Naive thymus-derived CD4-positive, alpha-beta T cell (primary cell): ENCODE results near the gene PTH. TPM values are rescaled to one million over a fixed set of nuclear protein-coding genes. Genes with fewer than 3 reads are reported as not detected.

Experiments
- ATAC-seq: fragments of 150-1000 bp; cut with Tn5 transposase; 2 replicates; pipeline ENCODE4 v1.10.0; 2021; ENCODE audit warnings: mild to moderate bottlenecking, moderate library complexity
- CTCF ChIA-PET: fragments of 350-600 bp; sonication (Branson Sonifier 250); formaldehyde crosslinking; loops from one replicate; lab custom pipeline; 2021; ENCODE audit warnings: antibody characterized with exemption; lab: Charles Lee
- POLR2A ChIA-PET: fragments of 350-600 bp; sonication (Branson Sonifier 250); formaldehyde crosslinking; loops from one replicate; lab custom pipeline; 2021; ENCODE audit warnings: antibody characterized with exemption, inconsistent platforms; lab: Charles Lee
- DNase-seq, 9 donors: peaks; one replicate each; pipeline versions ENCODE4 v3.0.0 to v3.0.0-alpha.2; 2020 to 2022; ENCODE audit warnings: mixed read lengths in 1 of 9
- H3K27ac ChIP-seq: one replicate; pipeline ENCODE4 v1.7.0; 2013; ENCODE audit warnings: mild to moderate bottlenecking, low read depth, low read length, moderate library complexity
- H3K27me3 ChIP-seq, 2 donors: one replicate each; pipeline ENCODE4 v1.7.0; 2013; ENCODE audit warnings: low read length in 2 of 2, mild to moderate bottlenecking in 2 of 2, moderate library complexity in 2 of 2; ENCODE audit not compliant: control insufficient read depth in 2 of 2, insufficient read depth in 2 of 2
- H3K36me3 ChIP-seq, 3 experiments: 1 replicate in 2 of 3; 2 replicates in 1 of 3; pipeline ENCODE4 v1.7.0; 2013; ENCODE audit warnings: low read length in 3 of 3, mild to moderate bottlenecking in 3 of 3, moderate library complexity in 1 of 3; ENCODE audit not compliant: insufficient read depth in 3 of 3, control insufficient read depth in 2 of 3
- H3K4me1 ChIP-seq, 2 donors: one replicate each; pipeline ENCODE4 v1.7.0; 2013; ENCODE audit warnings: low read length in 2 of 2, mild to moderate bottlenecking in 2 of 2, moderate library complexity in 1 of 2; ENCODE audit not compliant: control insufficient read depth in 2 of 2, insufficient read depth in 2 of 2
- H3K4me3 ChIP-seq: 2 replicates; pipeline ENCODE4 v1.7.0; 2013; ENCODE audit warnings: mild to moderate bottlenecking, low read length
- H3K9me3 ChIP-seq, 3 experiments: 1 replicate in 2 of 3; 2 replicates in 1 of 3; pipeline ENCODE4 v1.7.0; 2013; ENCODE audit warnings: low read length in 3 of 3; ENCODE audit not compliant: control insufficient read depth in 2 of 3
- H3K27ac Mint-ChIP-seq, 9 donors: one replicate each; pipeline ENCODE4 v1.8.0; 2020 to 2022; ENCODE audit warnings: mixed read lengths in 9 of 9, mild to moderate bottlenecking in 8 of 9, moderate library complexity in 5 of 9, inconsistent platforms in 2 of 9
- H3K27me3 Mint-ChIP-seq, 5 donors: one replicate each; pipeline ENCODE4 v1.8.0; 2021 to 2022; ENCODE audit warnings: mixed read lengths in 5 of 5, mild to moderate bottlenecking in 1 of 5
- H3K36me3 Mint-ChIP-seq, 5 donors: one replicate each; pipeline ENCODE4 v1.8.0; 2020 to 2022; ENCODE audit warnings: mixed read lengths in 5 of 5, mild to moderate bottlenecking in 3 of 5, inconsistent platforms in 1 of 5
- H3K4me1 Mint-ChIP-seq, 7 donors: one replicate each; pipeline ENCODE4 v1.8.0; 2020 to 2022; ENCODE audit warnings: mixed read lengths in 7 of 7, mild to moderate bottlenecking in 3 of 7, inconsistent platforms in 1 of 7
- H3K4me3 Mint-ChIP-seq, 10 donors: one replicate each; pipeline ENCODE4 v1.8.0; 2020 to 2022; ENCODE audit warnings: mild to moderate bottlenecking in 10 of 10, mixed read lengths in 10 of 10, moderate library complexity in 6 of 10, inconsistent platforms in 2 of 10
- H3K9me3 Mint-ChIP-seq, 11 donors: one replicate each; pipeline ENCODE4 v1.8.0; 2020 to 2022; ENCODE audit warnings: mixed read lengths in 11 of 11, mild to moderate bottlenecking in 4 of 11, inconsistent platforms in 1 of 11, moderate library complexity in 1 of 11
- intact Hi-C, 2 donors: fragments of 100-400 bp; cut with micrococcal nuclease; formaldehyde crosslinking; loops; one replicate each; pipeline ENCODE4 v1.15.1; 2023
- polyA plus RNA-seq, 2 donors: library from polyadenylated mRNA; unstranded; fragments of 300-500 nt; fragmentation: Illumina TruSeq; gene quantifications; one replicate each; pipeline ENCODE4 v1.2.3, GENCODE V29; 2021
- total RNA-seq, 6 experiments: library from RNA in 5 of 6; stranded (reverse) in 5 of 6; gene quantifications; 1 replicate in 5 of 6; 2 replicates in 1 of 6; pipeline ENCODE4 v1.2.3 and lab custom pipeline; 2021 to 2026

Gene PTH
- total RNA-seq, result not detected
- not detected for polyA plus RNA-seq
- total RNA-seq (lab: John Stamatoyannopoulos, UW), result not detected

DNA sequence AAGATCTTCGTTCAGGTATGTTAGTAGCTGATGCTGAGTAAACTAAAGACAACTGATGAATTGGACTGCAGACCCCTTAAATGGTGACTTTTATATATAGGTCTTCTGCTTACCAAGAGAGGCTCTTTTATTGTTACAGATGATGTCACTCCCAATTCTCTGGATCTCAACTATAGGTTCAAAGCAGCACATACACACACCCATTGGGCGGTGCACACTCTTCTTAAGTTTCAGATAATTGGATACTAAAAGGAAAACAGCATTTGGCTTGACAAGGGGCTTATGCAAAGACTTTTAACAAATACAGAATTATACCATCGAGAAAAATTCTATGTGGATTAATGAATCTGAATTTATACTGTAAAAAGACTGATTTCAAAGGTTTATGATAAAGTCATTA is at the start of gene PTH:
TSS of gene PTH (minus strand) at position 69 of the 400 bp plus-strand sequence. CDS start 3,142 bp downstream, outside the sequence.
- Histone ChIP-seq H3K36me3 (no peaks in the 10 kb centered on the region), H3K4me1 (no peaks in the 10 kb centered on the region), H3K27ac (no peak within 1 kb of the TSS), H3K9me3 (no peaks in the 10 kb centered on the region), H3K4me3 (no peak within 1 kb of the TSS), H3K27me3 (no peaks in the 10 kb centered on the region)
- Mint-ChIP-seq H3K36me3 (no peaks in the 10 kb centered on the region), H3K9me3 (peaks cover 0 to 7% (median 0%) of the 10 kb centered on the region in 11 donors), H3K27ac (no peak within 1 kb of the TSS), H3K27me3 (peaks cover 22 to 35% (median 27%) of the 10 kb centered on the region in 5 donors), H3K4me3 (no peak within 1 kb of the TSS), H3K4me1 (no peaks in the 10 kb centered on the region)
- POLR2A ChIA-PET, result no interaction called here
- ATAC-seq (no peak), DNase-seq (no peak)
- intact Hi-C loops, result no loop called here
- CTCF ChIA-PET, result no interaction called here

GRCh38 chr11:13538044-13538443 is 42.2 kb upstream of the PTH start:
- H3K27me3 ChIP-seq, result no peaks in the 10 kb centered on the region
- Mint-ChIP-seq H3K27ac (no peak overlapping the region), H3K9me3 (peaks cover 0 to 65% (median 22%) of the 10 kb centered on the region in 11 donors), H3K36me3 (peaks cover 0 to 12% (median 10%) of the 10 kb centered on the region in 5 donors), H3K27me3 (peaks cover under 1 to 27% (median 6%) of the 10 kb centered on the region in 5 donors), H3K4me3 (no peak overlapping the region), H3K4me1 (no peaks in the 10 kb centered on the region)
- no peaks in the 10 kb centered on the region for H3K36me3 ChIP-seq
- CTCF ChIA-PET, result interaction anchor here (0.6 kb wide), 1 partner anchor 1911 kb away, joined by 3 read pairs; no protein-coding TSS in a partner anchor
- no peak overlapping the region for H3K4me3 ChIP-seq
- peaks cover 0 to 10% (median 0%) of the 10 kb centered on the region in 3 experiments for H3K9me3 ChIP-seq
- intact Hi-C loops, result no loop called here
- no peak overlapping the region for H3K27ac ChIP-seq
- POLR2A ChIA-PET, result no interaction called here
- no peak for DNase-seq
- ATAC-seq, result no peak
- no peaks in the 10 kb centered on the region for H3K4me1 ChIP-seq

DNA sequence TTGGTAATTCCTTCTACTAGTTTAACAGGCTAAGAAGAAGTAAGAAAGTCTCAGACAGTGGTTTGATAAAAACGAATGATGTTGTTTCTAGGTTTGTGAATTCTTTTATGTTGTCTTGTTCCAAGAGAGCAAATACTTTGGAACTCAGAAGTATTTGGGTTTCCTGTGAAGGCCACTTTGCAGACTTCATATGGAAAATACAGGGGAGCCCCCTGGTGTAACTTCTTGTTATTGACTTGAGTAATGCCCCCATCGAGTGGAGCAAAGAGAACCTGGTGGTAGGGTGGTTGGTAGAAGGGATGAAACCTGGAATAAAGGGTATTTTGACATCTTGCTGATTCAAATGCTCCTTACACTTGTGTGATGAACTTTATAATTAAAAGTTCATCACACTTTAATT is 40.0 kb upstream of the PTH start:
- no peak overlapping the region for H3K27ac ChIP-seq
- ATAC-seq (no peak), DNase-seq (no peak)
- H3K4me3 ChIP-seq, result no peak overlapping the region
- peaks cover 9 to 62% (median 26%) of the 10 kb centered on the region in 11 donors for H3K9me3 Mint-ChIP-seq
- ChIA-PET POLR2A (no interaction called here), CTCF (no interaction called here)
- H3K4me3 Mint-ChIP-seq, result no peak overlapping the region
- H3K27me3 Mint-ChIP-seq, result peaks cover 0 to 27% (median 10%) of the 10 kb centered on the region in 5 donors
- intact Hi-C loops, result no loop called here
- H3K36me3 ChIP-seq, result no peaks in the 10 kb centered on the region
- peaks cover 0 to 12% (median 9%) of the 10 kb centered on the region in 5 donors for H3K36me3 Mint-ChIP-seq
- no peaks in the 10 kb centered on the region for H3K4me1 Mint-ChIP-seq
- no peaks in the 10 kb centered on the region for H3K4me1 ChIP-seq
- no peak overlapping the region for H3K27ac Mint-ChIP-seq
- H3K27me3 ChIP-seq, result no peaks in the 10 kb centered on the region
- H3K9me3 ChIP-seq, result peaks cover 0 to 10% (median 0%) of the 10 kb centered on the region in 3 experiments

GRCh38 chr11:13534358-13534757 is 38.6 kb upstream of the PTH start:
- no peaks in the 10 kb centered on the region for H3K27me3 ChIP-seq
- Mint-ChIP-seq H3K9me3 (peaks cover 9 to 52% (median 26%) of the 10 kb centered on the region in 11 donors), H3K27me3 (peaks cover 0 to 20% (median 10%) of the 10 kb centered on the region in 5 donors), H3K36me3 (peaks cover 0 to 12% (median 9%) of the 10 kb centered on the region in 5 donors), H3K4me3 (no peak overlapping the region), H3K4me1 (no peaks in the 10 kb centered on the region), H3K27ac (no peak overlapping the region)
- ChIA-PET POLR2A (no interaction called here), CTCF (no interaction called here)
- H3K4me1 ChIP-seq, result no peaks in the 10 kb centered on the region
- H3K9me3 ChIP-seq, result peaks cover 0 to 10% (median 0%) of the 10 kb centered on the region in 3 experiments
- intact Hi-C loops, result no loop called here
- no peaks in the 10 kb centered on the region for H3K36me3 ChIP-seq
- ATAC-seq (no peak), DNase-seq (no peak)
- no peak overlapping the region for H3K27ac ChIP-seq
- no peak overlapping the region for H3K4me3 ChIP-seq

DNA sequence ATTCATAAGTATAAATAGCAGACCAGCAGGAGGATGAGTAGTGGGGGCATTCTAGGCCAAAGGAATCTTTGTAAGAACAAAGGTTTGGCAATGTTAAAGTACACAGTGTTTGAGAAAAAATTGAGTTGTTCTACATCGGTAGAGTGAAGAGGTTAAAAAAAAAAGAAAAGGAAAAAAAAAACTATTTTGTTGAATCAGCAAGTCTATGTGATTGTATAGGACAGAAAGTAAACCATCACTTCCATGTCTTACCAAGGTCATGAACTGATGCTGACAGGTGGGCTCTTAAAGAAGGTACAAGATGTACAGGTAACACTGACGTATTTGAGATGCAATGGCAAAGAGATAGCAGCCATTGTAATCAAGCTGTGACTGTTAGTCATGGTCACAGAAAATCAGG is 29.5 kb upstream of the PTH start:
- Histone ChIP-seq H3K27me3 (no peaks in the 10 kb centered on the region), H3K36me3 (no peaks in the 10 kb centered on the region), H3K4me1 (no peaks in the 10 kb centered on the region), H3K4me3 (no peak overlapping the region), H3K27ac (no peak overlapping the region), H3K9me3 (no peaks in the 10 kb centered on the region)
- Mint-ChIP-seq H3K9me3 (peaks cover 0 to 8% (median 3%) of the 10 kb centered on the region in 11 donors), H3K36me3 (no peaks in the 10 kb centered on the region), H3K4me1 (no peaks in the 10 kb centered on the region), H3K27me3 (peaks cover 3 to 19% (median 13%) of the 10 kb centered on the region in 5 donors), H3K27ac (no peak overlapping the region), H3K4me3 (no peak overlapping the region)
- POLR2A ChIA-PET, result no interaction called here
- no peak for ATAC-seq
- CTCF ChIA-PET, result no interaction called here
- intact Hi-C loops, result no loop called here
- no peak for DNase-seq

DNA sequence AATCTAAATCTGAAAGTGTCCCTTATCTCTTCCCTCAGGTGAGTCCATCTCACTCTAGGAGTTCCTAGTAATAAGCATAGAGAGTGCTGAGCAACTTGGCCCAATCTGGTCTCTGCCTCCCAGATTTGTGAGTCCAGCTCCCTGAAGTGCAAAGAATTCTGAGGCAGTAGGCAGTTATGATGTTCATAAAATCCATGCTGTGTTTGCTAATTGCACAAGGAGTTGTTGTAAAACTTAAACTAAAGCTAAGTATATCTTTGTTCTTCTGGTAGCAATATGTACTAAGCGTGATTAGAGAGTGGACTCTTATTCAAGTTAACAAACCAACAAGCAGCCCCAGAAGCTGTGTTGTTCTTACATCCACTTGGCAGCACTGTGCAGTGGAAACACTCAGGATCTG is 7.6 kb upstream of the PTH start:
- H3K4me3 Mint-ChIP-seq, result no peak overlapping the region
- Histone ChIP-seq H3K9me3 (no peaks in the 10 kb centered on the region), H3K27ac (no peak overlapping the region), H3K36me3 (no peaks in the 10 kb centered on the region), H3K4me1 (no peaks in the 10 kb centered on the region), H3K27me3 (no peaks in the 10 kb centered on the region), H3K4me3 (no peak overlapping the region)
- H3K36me3 Mint-ChIP-seq, result no peaks in the 10 kb centered on the region
- H3K27me3 Mint-ChIP-seq, result peaks cover 8 to 32% (median 26%) of the 10 kb centered on the region in 5 donors
- H3K27ac Mint-ChIP-seq, result no peak overlapping the region
- DNase-seq, result no peak
- H3K4me1 Mint-ChIP-seq, result no peaks in the 10 kb centered on the region
- POLR2A ChIA-PET, result no interaction called here
- intact Hi-C loops, result no loop called here
- H3K9me3 Mint-ChIP-seq, result peaks cover 0 to 7% (median 0%) of the 10 kb centered on the region in 11 donors
- ATAC-seq, result no peak
- CTCF ChIA-PET, result no interaction called here

GRCh38 chr11:13502492-13502891 is 6.7 kb upstream of the PTH start:
- no peaks in the 10 kb centered on the region for H3K4me1 Mint-ChIP-seq
- CTCF ChIA-PET, result no interaction called here
- ATAC-seq (no peak), DNase-seq (no peak)
- no peak overlapping the region for H3K4me3 Mint-ChIP-seq
- no peak overlapping the region for H3K27ac ChIP-seq
- H3K4me1 ChIP-seq, result no peaks in the 10 kb centered on the region
- no peak overlapping the region for H3K4me3 ChIP-seq
- H3K9me3 Mint-ChIP-seq, result peaks cover 0 to 7% (median 0%) of the 10 kb centered on the region in 11 donors
- H3K9me3 ChIP-seq, result no peaks in the 10 kb centered on the region
- no peaks in the 10 kb centered on the region for H3K36me3 ChIP-seq
- H3K27ac Mint-ChIP-seq, result no peak overlapping the region
- intact Hi-C loops, result no loop called here
- peaks cover 8 to 32% (median 26%) of the 10 kb centered on the region in 5 donors for H3K27me3 Mint-ChIP-seq
- POLR2A ChIA-PET, result no interaction called here
- H3K27me3 ChIP-seq, result no peaks in the 10 kb centered on the region
- no peaks in the 10 kb centered on the region for H3K36me3 Mint-ChIP-seq
